PC-3 (cell line): ENCODE measurements around the gene FAM89B. TPM values are rescaled to one million over a fixed set of nuclear protein-coding genes. Genes with fewer than 3 reads are reported as not detected.

ENCODE experiments used
- ATAC-seq: fragments of 200-7000 bp; cut with Tn5 transposase; 2 replicates; pipeline ENCODE4 v1.9.1; 2020; ENCODE audit warnings: mild to moderate bottlenecking, moderate library complexity
- BruUV-seq: library from RNA; stranded (reverse); fragments of 400-500 nt; replicated peaks from 2 replicates; lab custom pipeline; 2021; lab: Mats Ljungman, UMichigan
- CTCF ChIA-PET: fragments of 300-600 bp; sonication (Branson Sonifier 250); formaldehyde crosslinking; loops from one replicate; lab custom pipeline; 2022; ENCODE audit warnings: antibody characterized with exemption; lab: Charles Lee
- POLR2A ChIA-PET: fragments of 300-600 bp; sonication (Branson Sonifier 250); formaldehyde crosslinking; loops from one replicate; lab custom pipeline; 2022; ENCODE audit warnings: antibody characterized with exemption; ENCODE audit not compliant: unreplicated experiment; lab: Charles Lee
- DNase-seq: peaks from one replicate; pipeline ENCODE4 v3.0.0-alpha.2; 2015
- H2AFZ ChIP-seq: fragments of 300-600 bp; sonication (generic); 2 replicates; pipeline ENCODE4 v1.6.0; 2016; ENCODE audit warnings: antibody characterized with exemption, low read length
- H3F3A ChIP-seq: fragments of 300-600 bp; sonication (generic); one replicate; pipeline ENCODE4 v1.6.0; 2017; ENCODE audit warnings: antibody characterized with exemption, low read length, control low read depth, mild to moderate bottlenecking; ENCODE audit not compliant: unreplicated experiment
- H3K27ac ChIP-seq: fragments of 300-600 bp; sonication (generic); 2 replicates; pipeline ENCODE4 v1.5.1; 2016; ENCODE audit warnings: mild to moderate bottlenecking, low read length
- H3K27me3 ChIP-seq: fragments of 300-600 bp; sonication (generic); 2 replicates; pipeline ENCODE4 v1.6.1; 2016; ENCODE audit warnings: low read length, mixed read lengths
- H3K36me3 ChIP-seq: fragments of 300-600 bp; sonication (generic); 2 replicates; pipeline ENCODE4 v1.6.1; 2016; ENCODE audit warnings: low read depth, mixed run types, low read length, mixed read lengths
- H3K4me1 ChIP-seq: fragments of 300-600 bp; sonication (generic); 2 replicates; pipeline ENCODE4 v1.5.1; 2016; ENCODE audit warnings: low read length; ENCODE audit not compliant: insufficient read depth
- H3K4me2 ChIP-seq: fragments of 300-600 bp; sonication (generic); 2 replicates; pipeline ENCODE4 v1.6.0; 2016; ENCODE audit warnings: low read length
- H3K4me3 ChIP-seq: fragments of 300-600 bp; sonication (generic); 2 replicates; pipeline ENCODE4 v1.5.1; 2016; ENCODE audit warnings: mild to moderate bottlenecking, low read length, mixed read lengths
- H3K79me2 ChIP-seq: fragments of 300-600 bp; sonication (generic); 2 replicates; pipeline ENCODE4 v1.6.1; 2017; ENCODE audit warnings: low read length, mixed read lengths
- H3K9ac ChIP-seq: fragments of 300-600 bp; sonication (generic); 2 replicates; pipeline ENCODE4 v1.6.0; 2016; ENCODE audit warnings: mild to moderate bottlenecking, low read length
- H3K9me2 ChIP-seq: fragments of 300-600 bp; sonication (generic); replicated peaks from 2 replicates; pipeline ENCODE4 v1.6.1; 2016; ENCODE audit warnings: mixed run types, low read length, mixed read lengths
- H3K9me3 ChIP-seq: fragments of 300-600 bp; sonication (generic); 2 replicates; pipeline ENCODE4 v1.6.1; 2016; ENCODE audit warnings: low read length, mixed read lengths
- H4K20me1 ChIP-seq: fragments of 300-600 bp; sonication (generic); 2 replicates; pipeline ENCODE4 v1.6.1; 2016; ENCODE audit warnings: low read length, mixed read lengths
- CTCF ChIP-seq: fragments of 300-600 bp; sonication (generic); conservative IDR thresholded peaks from 2 replicates; pipeline ENCODE4 v1.5.1; 2017; ENCODE audit warnings: antibody characterized with exemption, low read depth, mild to moderate bottlenecking, low read length
- EZH2 ChIP-seq: fragments of 300-600 bp; sonication (generic); IDR thresholded peaks from one replicate; pipeline ENCODE4 v1.6.1; 2017; ENCODE audit warnings: antibody characterized with exemption, mild to moderate bottlenecking, low read length; ENCODE audit not compliant: unreplicated experiment
- EZH2phosphoT487 ChIP-seq: fragments of 300-600 bp; sonication (generic); IDR thresholded peaks from 2 replicates; pipeline ENCODE4 v1.6.1; 2018; ENCODE audit warnings: mild to moderate bottlenecking, antibody characterized with exemption, low read length, borderline replicate concordance
- intact Hi-C: fragments of 100-400 bp; cut with micrococcal nuclease; formaldehyde crosslinking; loops from 2 replicates; pipeline ENCODE4 v1.9.0; 2023
- total RNA-seq: library from RNA; depleted of rRNA; stranded (reverse); fragments of >200 nt; gene quantifications from 2 replicates; pipeline ENCODE4 v1.2.3, GENCODE V29; 2014

Gene FAM89B
- total RNA-seq, 1 experiment from 2014 or later, result 76.3 TPM

- BruUV-seq, result no TSS peak
- Histone ChIP-seq H3K79me2 (peaks cover 53% of the 10 kb centered on the region), H2AFZ (no peak overlapping the region), H3K4me3 (no peak overlapping the region), H3K27me3 (no peaks in the 10 kb centered on the region), H3K9ac (no peak overlapping the region), H4K20me1 (no peaks in the 10 kb centered on the region; the same call in 1 of the 2 replicates), H3K9me3 (no peaks in the 10 kb centered on the region), H3F3A (no peaks in the 10 kb centered on the region), H3K36me3 (peaks cover 13% of the 10 kb centered on the region; the same call in 1 of the 2 replicates), H3K4me2 (no peak overlapping the region), H3K27ac (no peak overlapping the region), H3K9me2 (no peaks in the 10 kb centered on the region), H3K4me1 (peaks cover 25% of the 10 kb centered on the region)
- intact Hi-C loops, result loop anchor here (10.0 kb wide), 1 partner anchor 66 kb away; no protein-coding TSS in a partner anchor
- ATAC-seq, result no peak
- ChIA-PET CTCF (no interaction called here), POLR2A (no interaction called here)
- DNase-seq, result no peak
- TF ChIP-seq EZH2 (no peak), EZH2phosphoT487 (no peak), CTCF (no peak)
Measured at GRCh38 chr11:65610404-65610803, 38.1 kb downstream of the FAM89B start.

GRCh38 chr11:65611028-65611757, 38.9 kb downstream of the FAM89B start:
- Histone ChIP-seq H2AFZ (no peak overlapping the region), H3K4me2 (peak overlapping the region; percentile 92), H3K9me3 (no peaks in the 10 kb centered on the region), H3K79me2 (peaks cover 58% of the 10 kb centered on the region), H3K4me1 (peaks cover 25% of the 10 kb centered on the region), H3K9me2 (no peaks in the 10 kb centered on the region), H3K36me3 (peaks cover 9% of the 10 kb centered on the region; the same call in 1 of the 2 replicates), H3F3A (no peaks in the 10 kb centered on the region), H3K27ac (no peak overlapping the region), H3K27me3 (no peaks in the 10 kb centered on the region), H3K9ac (no peak overlapping the region), H4K20me1 (peaks cover under 1% of the 10 kb centered on the region; the same call in 1 of the 2 replicates), H3K4me3 (peak overlapping the region; percentile 90; the same call in 1 of the 2 replicates)
- no peak for DNase-seq
- TF ChIP-seq CTCF (no peak), EZH2phosphoT487 (no peak), EZH2 (no peak)
- BruUV-seq, result no TSS peak
- ATAC-seq, result no peak
- CTCF ChIA-PET, result no interaction called here
- intact Hi-C loops, result loop anchor here (10.0 kb wide), 1 partner anchor 66 kb away; no protein-coding TSS in a partner anchor
- POLR2A ChIA-PET, result no interaction called here
